ENCODE results near the gene ARID1B.
A peak's percentile ranks its signal among the peaks of the same experiment; 100 is the strongest.
"Not testable (repeated sequence)": the region's sequence is repeated elsewhere in the genome, so short reads cannot be mapped to it uniquely, and the experiment has no call there.

The ARID1B gene

GRCh38 chr6:157143890-157144798, 367.0 kb downstream of the ARID1B start:
- H3K9me3 ChIP-seq (ENCODE audit: control insufficient read depth, insufficient read depth, low read depth, low read length): no peaks in the 10 kb centered on the region
- TF ChIP-seq EGR2 (tag by site-specific recombination; IDR thresholded peaks at IDR 0.05; ENCODE audit: low read depth) (0 out of 2 replicates have a peak, but pooled peaks have one; percentile 20), ZBTB20 (tag by site-specific recombination; IDR thresholded peaks at IDR 0.05) (0 out of 2 replicates have a peak, but pooled peaks have one; percentile 47), ZNF623 (tag by site-specific recombination; IDR thresholded peaks at IDR 0.05) (no peak)
- CTCF ChIA-PET: interaction anchor here (0.5 to 1.0 kb wide), 2 partner anchors 33 to 131 kb away, joined by 3 read pairs; no protein-coding TSS in a partner anchor
- no peak overlapping the region for H3K4me3 ChIP-seq (ENCODE audit: low read depth, low read length)
- H3K27ac ChIP-seq (ENCODE audit: extremely low read depth, low read depth, low read length): no peak overlapping the region
- POLR2A ChIA-PET: no interaction called here
- no peaks in the 10 kb centered on the region for H3K4me1 ChIP-seq (ENCODE audit: control insufficient read depth, insufficient read depth, low read length)
- H3K36me3 ChIP-seq (ENCODE audit: control insufficient read depth in 2 of 2, insufficient read depth in 1 of 2, low read length in 2 of 2): peaks cover 0 to 25% of the 10 kb centered on the region in 2 experiments; a peak in 2 of 3 replicates

GRCh38 chr6:157144859-157145568, 367.8 kb downstream of the ARID1B start:
- Histone ChIP-seq H3K4me1 (ENCODE audit: control insufficient read depth, insufficient read depth, low read length) (no peaks in the 10 kb centered on the region), H3K9me3 (ENCODE audit: control insufficient read depth, insufficient read depth, low read depth, low read length) (no peaks in the 10 kb centered on the region), H3K36me3 (ENCODE audit: control insufficient read depth in 2 of 2, insufficient read depth in 1 of 2, low read length in 2 of 2) (peaks cover 0 to 26% of the 10 kb centered on the region in 2 experiments; a peak in 2 of 3 replicates), H3K4me3 (ENCODE audit: low read depth, low read length) (no peak overlapping the region), H3K27ac (ENCODE audit: extremely low read depth, low read depth, low read length) (no peak overlapping the region)
- POLR2A ChIA-PET: no interaction called here
- TF ChIP-seq PRDM1 (tag by site-specific recombination; IDR thresholded peaks at IDR 0.05): no peak
- no peak for TF ChIP-seq TRIM28 (IDR thresholded peaks at IDR 0.05; ENCODE audit: borderline replicate concordance, low read length)
- TF ChIP-seq ZNF433 (tag by site-specific recombination; IDR thresholded peaks at IDR 0.05; ENCODE audit: low read depth): no peak
- TF ChIP-seq ZNF24 (tag by site-specific recombination; IDR thresholded peaks at IDR 0.05): no peak
- no peak for TF ChIP-seq ZNF2 (tag by site-specific recombination; IDR thresholded peaks at IDR 0.05)
- TF ChIP-seq ZNF529 (tag by site-specific recombination; IDR thresholded peaks at IDR 0.05; ENCODE audit: insufficient replicate concordance): no peak
- CTCF ChIA-PET: interaction anchor here (0.5 to 0.6 kb wide), 3 partner anchors 34 to 129 kb away, joined by 3 read pairs; no protein-coding TSS in a partner anchor

- POLR2A ChIA-PET: interaction anchor here (0.5 kb wide), 1 partner anchor 362 kb away, joined by 3 read pairs; no protein-coding TSS in a partner anchor
- no peak overlapping the region for H3K4me3 ChIP-seq (ENCODE audit: low read depth, low read length)
- TF ChIP-seq ZNF266 (tag by site-specific recombination; IDR thresholded peaks at IDR 0.05; ENCODE audit: low read depth) (0 out of 2 replicates have a peak, but pooled peaks have one; percentile 33), ZNF16 (tag by site-specific recombination; IDR thresholded peaks at IDR 0.05; ENCODE audit: low read depth) (no peak), ZBTB20 (tag by site-specific recombination; IDR thresholded peaks at IDR 0.05) (peak; percentile 36; the same call in 1 of the 2 replicates)
- H3K27ac ChIP-seq (ENCODE audit: extremely low read depth, low read depth, low read length): no peak overlapping the region
- no peaks in the 10 kb centered on the region for H3K9me3 ChIP-seq (ENCODE audit: control insufficient read depth, insufficient read depth, low read depth, low read length)
- CTCF ChIA-PET: interaction anchor here (0.5 to 0.6 kb wide), 3 partner anchors 26 to 129 kb away, joined by 3 read pairs; no protein-coding TSS in a partner anchor
- peaks cover 0 to 30% of the 10 kb centered on the region in 2 experiments; a peak in 2 of 3 replicates for H3K36me3 ChIP-seq (ENCODE audit: control insufficient read depth in 2 of 2, insufficient read depth in 1 of 2, low read length in 2 of 2)
- no peaks in the 10 kb centered on the region for H3K4me1 ChIP-seq (ENCODE audit: control insufficient read depth, insufficient read depth, low read length)
Measured at GRCh38 chr6:157145656-157146285, 368.6 kb downstream of the ARID1B start.

GRCh38 chr6:157147054-157148026, 370.2 kb downstream of the ARID1B start:
- POLR2A ChIA-PET; H3K4me3 ChIP-seq (ENCODE audit: low read depth, low read length): not testable (repeated sequence)

More at GRCh38 chr6:157147054-157148026, 370.2 kb downstream of the ARID1B start:
- H3K4me1 ChIP-seq (ENCODE audit: control insufficient read depth, insufficient read depth, low read length); CTCF ChIA-PET; H3K9me3 ChIP-seq (ENCODE audit: control insufficient read depth, insufficient read depth, low read depth, low read length); H3K27ac ChIP-seq (ENCODE audit: extremely low read depth, low read depth, low read length): not testable (repeated sequence)
- H3K36me3 ChIP-seq (ENCODE audit: control insufficient read depth in 2 of 2, insufficient read depth in 1 of 2, low read length in 2 of 2): peaks cover 0 to 24% of the 10 kb centered on the region in 2 experiments; a peak in 2 of 3 replicates

Measured in HEK293 (cell line).